Anterior cingulate cortex (tissue), 58 donors: ENCODE measurements around the gene HTR2B.
"Not testable (repeated sequence)": the region's sequence is repeated elsewhere in the genome, so short reads cannot be mapped to it uniquely, and the experiment has no call there.

Experiments
- DNase-seq, 58 donors: peaks; one replicate each; lab custom pipeline; 2025; lab: John Stamatoyannopoulos, UW

Gene HTR2B

GRCh38 chr2:231124838-231125568 lies at the start of gene HTR2B:
HTR2B (minus strand) TSS chr2:231125042; CDS start chr2:231123764, 1,278 bp downstream.
- DNase-seq: peak in 3 of 58 donors; percentile 3 to 19 (median 8)

GRCh38 chr2:231174211-231174651 lies 49.4 kb upstream of the HTR2B start:
- no peak for DNase-seq

- DNase-seq: no peak
Observed at GRCh38 chr2:231172025-231172424, 47.2 kb upstream of the HTR2B start.

GRCh38 chr2:231170055-231170454 lies 45.2 kb upstream of the HTR2B start:
- DNase-seq: no peak

- DNase-seq: no peak
Observed at GRCh38 chr2:231169488-231169887, 44.6 kb upstream of the HTR2B start.

- no peak for DNase-seq
Observed at GRCh38 chr2:231168460-231169139, 43.8 kb upstream of the HTR2B start.

GRCh38 chr2:231167745-231168459 lies 43.1 kb upstream of the HTR2B start:
- DNase-seq: no peak

- no peak for DNase-seq
Observed at GRCh38 chr2:231163414-231164095, 38.7 kb upstream of the HTR2B start.

- DNase-seq: no peak
Observed at GRCh38 chr2:231163011-231163410, 38.2 kb upstream of the HTR2B start.

GRCh38 chr2:231161877-231162329 lies 37.1 kb upstream of the HTR2B start:
- DNase-seq: no peak

GRCh38 chr2:231161252-231161839 lies 36.5 kb upstream of the HTR2B start:
- DNase-seq: no peak

- DNase-seq: no peak
Observed at GRCh38 chr2:231160701-231161100, 35.9 kb upstream of the HTR2B start.

GRCh38 chr2:231159306-231159705 lies 34.5 kb upstream of the HTR2B start:
- DNase-seq: no peak

- no peak for DNase-seq
Observed at GRCh38 chr2:231152800-231153557, 28.1 kb upstream of the HTR2B start.

GRCh38 chr2:231146665-231147064 lies 21.8 kb upstream of the HTR2B start:
- no peak for DNase-seq

- no peak for DNase-seq
Observed at GRCh38 chr2:231144896-231145295, 20.1 kb upstream of the HTR2B start.

GRCh38 chr2:231140808-231141207 lies 16.0 kb upstream of the HTR2B start:
- DNase-seq: not testable (repeated sequence)

GRCh38 chr2:231139796-231140195 lies 15.0 kb upstream of the HTR2B start:
- DNase-seq: no peak

- DNase-seq: peak in 1 of 58 donors; percentile 1
Observed at GRCh38 chr2:231138699-231139098, 13.9 kb upstream of the HTR2B start.
